Spleen (tissue), 7 donors: ENCODE results near the gene TROAP.

Experiments
- CTCF ChIP-seq, 11 experiments: fragments of 200-600 bp in 7 of 11; fragments of 450-650 bp in 4 of 11; sonication (generic) in 4 of 11; IDR thresholded peaks in 8 of 11; conservative IDR thresholded peaks in 3 of 11; 1 replicate in 7 of 11; 2 replicates in 4 of 11; pipeline versions ENCODE4 v1.4.0 to v1.8.0; 2016 to 2021; ENCODE audit warnings: antibody characterized with exemption in 11 of 11, inconsistent platforms in 4 of 11, mild to moderate bottlenecking in 1 of 11
- POLR2A ChIP-seq, 3 donors: fragments of 450-650 bp; IDR thresholded peaks; one replicate each; pipeline ENCODE4 v1.5.1; 2017; ENCODE audit warnings: antibody characterized with exemption in 3 of 3, mild to moderate bottlenecking in 1 of 3
- POLR2AphosphoS5 ChIP-seq, 3 donors: sonication (generic); formaldehyde crosslinking; IDR thresholded peaks; one replicate each; pipeline ENCODE4 v1.5.1; 2017; ENCODE audit warnings: antibody characterized with exemption in 3 of 3
- donor health status: DM: no; HTN: no; CAD: no; lungs with moderate emphysema.
- donor health status: DM: no; HTN: no; CAD: no.
- donor health status: DM: no; HTN: no; CAD: no.

- TF ChIP-seq CTCF (IDR thresholded peaks at IDR 0.05 in 8 of 11, conservative IDR thresholded peaks at IDR 0.05 in 3 of 11) (no peak), POLR2AphosphoS5 (IDR thresholded peaks at IDR 0.05) (no peak), POLR2A (IDR thresholded peaks at IDR 0.05) (no peak)
Measured at GRCh38 chr12:49348781-49349180, 25.7 kb downstream of the TROAP start.
